Endothelial cell (in vitro differentiated cells): Measurements from ENCODE around the gene TAGLN3. TPM values are rescaled to one million over a fixed set of nuclear protein-coding genes. Genes with fewer than 3 reads are reported as not detected.
A peak's percentile ranks its signal among the peaks of the same experiment; 100 is the strongest.

Experiments
- DNase-seq: peaks from one replicate; pipeline ENCODE4 v3.0.0; 2021; ENCODE audit warnings: low spot score
- H3K27ac Mint-ChIP-seq: one replicate; pipeline ENCODE4 v1.8.0; 2021; ENCODE audit warnings: mixed read lengths, inconsistent platforms; ENCODE audit not compliant: unreplicated experiment
- H3K27me3 Mint-ChIP-seq: one replicate; pipeline ENCODE4 v1.8.0; 2021; ENCODE audit warnings: mild to moderate bottlenecking, moderate library complexity, mixed read lengths, inconsistent platforms; ENCODE audit not compliant: unreplicated experiment
- H3K36me3 Mint-ChIP-seq: one replicate; pipeline ENCODE4 v1.8.0; 2021; ENCODE audit warnings: mild to moderate bottlenecking, low read depth, mixed read lengths, inconsistent platforms; ENCODE audit not compliant: unreplicated experiment
- H3K4me1 Mint-ChIP-seq: one replicate; pipeline ENCODE4 v1.8.0; 2021; ENCODE audit warnings: mild to moderate bottlenecking, mixed read lengths, inconsistent platforms; ENCODE audit not compliant: unreplicated experiment
- H3K4me3 Mint-ChIP-seq: one replicate; pipeline ENCODE4 v1.8.0; 2021; ENCODE audit warnings: mild to moderate bottlenecking, mixed read lengths, inconsistent platforms; ENCODE audit not compliant: unreplicated experiment
- H3K9me3 Mint-ChIP-seq: one replicate; pipeline ENCODE4 v1.8.0; 2021; ENCODE audit warnings: mixed read lengths, inconsistent platforms; ENCODE audit not compliant: unreplicated experiment
- CTCF ChIP-seq: fragments of 200-600 bp; sonication (generic); IDR thresholded peaks from one replicate; pipeline ENCODE4 v1.5.0; 2021; ENCODE audit warnings: antibody characterized with exemption; ENCODE audit not compliant: unreplicated experiment
- long read RNA-seq: library from polyadenylated mRNA; unstranded; transcript quantifications from one replicate; pipeline ENCODE4 v2.0.0, GENCODE V29; 2020; ENCODE audit not compliant: unreplicated experiment
- total RNA-seq: library from RNA; stranded (reverse); fragmentation: NEBNext Ultra II Directional; extraction: Animal tissue kit (Norgen Biotek cat#: 25700); gene quantifications from one replicate; pipeline ENCODE4 v1.2.1, GENCODE V29; 2021; ENCODE audit not compliant: unreplicated experiment

The TAGLN3 gene
- 0.72 TPM for total RNA-seq
- long read RNA-seq = 0 reads

- no peak for TF ChIP-seq CTCF
- Mint-ChIP-seq H3K27me3 (peaks cover 3% of the 10 kb centered on the region), H3K4me3 (peak within 1 kb of the TSS; percentile 82), H3K9me3 (no peaks in the 10 kb centered on the region), H3K36me3 (no peaks in the 10 kb centered on the region), H3K27ac (no peak within 1 kb of the TSS), H3K4me1 (peaks cover 15% of the 10 kb centered on the region)
- DNase-seq = peak; percentile 26
Observed at GRCh38 chr3:111998636-111999483, at the start of gene TAGLN3. TSS of gene TAGLN3 (plus strand) at chr3:111998922. CDS start at chr3:111999423, 501 bp downstream.

- H3K27ac Mint-ChIP-seq = no peak overlapping the region
- H3K4me1 Mint-ChIP-seq = peaks cover 16% of the 10 kb centered on the region
- H3K27me3 Mint-ChIP-seq = peaks cover 1% of the 10 kb centered on the region
- TF ChIP-seq CTCF = no peak
- H3K4me3 Mint-ChIP-seq = no peak overlapping the region
- no peaks in the 10 kb centered on the region for H3K9me3 Mint-ChIP-seq
- H3K36me3 Mint-ChIP-seq = peaks cover 4% of the 10 kb centered on the region
- DNase-seq = no peak
Observed at GRCh38 chr3:111949712-111950111, 49.0 kb upstream of the TAGLN3 start.

- no peak overlapping the region for H3K27ac Mint-ChIP-seq
- peaks cover 4% of the 10 kb centered on the region for H3K36me3 Mint-ChIP-seq
- peaks cover 16% of the 10 kb centered on the region for H3K4me1 Mint-ChIP-seq
- no peaks in the 10 kb centered on the region for H3K9me3 Mint-ChIP-seq
- H3K4me3 Mint-ChIP-seq = no peak overlapping the region
- DNase-seq = no peak
- TF ChIP-seq CTCF = no peak
- H3K27me3 Mint-ChIP-seq = no peaks in the 10 kb centered on the region
Observed at GRCh38 chr3:111951032-111951431, 47.7 kb upstream of the TAGLN3 start.

GRCh38 chr3:111952086-111952485 lies 46.6 kb upstream of the TAGLN3 start:
- Mint-ChIP-seq H3K9me3 (no peaks in the 10 kb centered on the region), H3K4me1 (peaks cover 18% of the 10 kb centered on the region), H3K27me3 (no peaks in the 10 kb centered on the region), H3K4me3 (no peak overlapping the region), H3K27ac (no peak overlapping the region), H3K36me3 (peaks cover 4% of the 10 kb centered on the region)
- no peak for DNase-seq
- TF ChIP-seq CTCF = no peak

- Mint-ChIP-seq H3K9me3 (no peaks in the 10 kb centered on the region), H3K27ac (no peak overlapping the region), H3K4me1 (peaks cover 27% of the 10 kb centered on the region), H3K4me3 (no peak overlapping the region), H3K36me3 (peaks cover 4% of the 10 kb centered on the region), H3K27me3 (no peaks in the 10 kb centered on the region)
- no peak for DNase-seq
- TF ChIP-seq CTCF = no peak
Observed at GRCh38 chr3:111952866-111953450, 45.8 kb upstream of the TAGLN3 start.
